ENCODE data around the gene LRRTM2.

Gene LRRTM2

DNA sequence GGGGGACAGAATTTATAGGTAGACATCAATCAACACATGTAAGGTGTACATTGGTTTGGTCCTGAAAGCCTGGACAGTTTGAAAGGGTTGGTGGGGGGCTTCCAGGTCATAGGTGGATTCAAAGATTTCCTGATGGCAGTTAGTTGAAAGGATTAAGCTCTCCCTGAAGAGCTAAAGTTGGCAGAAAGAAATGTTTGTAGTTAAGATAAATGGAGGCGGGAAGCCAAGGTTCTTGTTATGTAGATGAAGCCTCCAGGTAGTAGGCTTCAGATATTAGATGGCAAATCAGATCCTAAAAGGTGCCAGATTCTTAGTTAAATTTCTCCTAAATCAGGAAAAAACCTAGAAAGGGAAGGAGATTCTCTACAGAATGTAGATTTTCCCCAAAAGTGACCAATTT is 9.0 kb upstream of the LRRTM2 start:
- DNase-seq (ENCODE audit: low read depth): no peak
- TF ChIP-seq, protein P1, sequence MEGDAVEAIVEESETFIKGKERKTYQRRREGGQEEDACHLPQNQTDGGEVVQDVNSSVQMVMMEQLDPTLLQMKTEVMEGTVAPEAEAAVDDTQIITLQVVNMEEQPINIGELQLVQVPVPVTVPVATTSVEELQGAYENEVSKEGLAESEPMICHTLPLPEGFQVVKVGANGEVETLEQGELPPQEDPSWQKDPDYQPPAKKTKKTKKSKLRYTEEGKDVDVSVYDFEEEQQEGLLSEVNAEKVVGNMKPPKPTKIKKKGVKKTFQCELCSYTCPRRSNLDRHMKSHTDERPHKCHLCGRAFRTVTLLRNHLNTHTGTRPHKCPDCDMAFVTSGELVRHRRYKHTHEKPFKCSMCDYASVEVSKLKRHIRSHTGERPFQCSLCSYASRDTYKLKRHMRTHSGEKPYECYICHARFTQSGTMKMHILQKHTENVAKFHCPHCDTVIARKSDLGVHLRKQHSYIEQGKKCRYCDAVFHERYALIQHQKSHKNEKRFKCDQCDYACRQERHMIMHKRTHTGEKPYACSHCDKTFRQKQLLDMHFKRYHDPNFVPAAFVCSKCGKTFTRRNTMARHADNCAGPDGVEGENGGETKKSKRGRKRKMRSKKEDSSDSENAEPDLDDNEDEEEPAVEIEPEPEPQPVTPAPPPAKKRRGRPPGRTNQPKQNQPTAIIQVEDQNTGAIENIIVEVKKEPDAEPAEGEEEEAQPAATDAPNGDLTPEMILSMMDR (IDR thresholded peaks at IDR 0.05; ENCODE audit: insufficient read depth, low read depth, low read length, missing control alignments): no peak
- H3K4me3 ChIP-seq (ENCODE audit: low read depth, low read length): no peak overlapping the region

DNA sequence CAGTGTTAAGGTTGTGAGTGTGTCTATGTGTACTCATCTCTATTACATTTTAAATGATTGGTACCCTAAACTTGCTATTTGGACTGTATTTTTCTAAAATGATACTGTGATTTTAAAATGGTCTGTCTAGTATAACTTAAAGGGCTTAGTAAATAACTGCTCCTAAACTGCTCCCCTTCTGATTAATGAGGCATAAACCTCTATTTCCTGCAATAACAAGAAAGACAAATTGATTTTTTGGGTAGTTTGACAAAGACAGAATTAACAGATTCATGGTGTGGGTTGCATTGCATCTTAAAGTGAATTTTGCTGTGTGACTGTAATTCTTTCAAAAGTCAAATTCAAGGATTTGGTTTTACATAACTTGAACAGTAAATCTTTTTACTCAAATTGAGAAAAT is 8.1 kb upstream of the LRRTM2 start:
- TF ChIP-seq, protein P1 (IDR thresholded peaks at IDR 0.05; ENCODE audit: insufficient read depth, low read depth, low read length, missing control alignments): no peak
- H3K4me3 ChIP-seq (ENCODE audit: low read depth, low read length): no peak overlapping the region
- no peak for DNase-seq (ENCODE audit: low read depth)

DNA sequence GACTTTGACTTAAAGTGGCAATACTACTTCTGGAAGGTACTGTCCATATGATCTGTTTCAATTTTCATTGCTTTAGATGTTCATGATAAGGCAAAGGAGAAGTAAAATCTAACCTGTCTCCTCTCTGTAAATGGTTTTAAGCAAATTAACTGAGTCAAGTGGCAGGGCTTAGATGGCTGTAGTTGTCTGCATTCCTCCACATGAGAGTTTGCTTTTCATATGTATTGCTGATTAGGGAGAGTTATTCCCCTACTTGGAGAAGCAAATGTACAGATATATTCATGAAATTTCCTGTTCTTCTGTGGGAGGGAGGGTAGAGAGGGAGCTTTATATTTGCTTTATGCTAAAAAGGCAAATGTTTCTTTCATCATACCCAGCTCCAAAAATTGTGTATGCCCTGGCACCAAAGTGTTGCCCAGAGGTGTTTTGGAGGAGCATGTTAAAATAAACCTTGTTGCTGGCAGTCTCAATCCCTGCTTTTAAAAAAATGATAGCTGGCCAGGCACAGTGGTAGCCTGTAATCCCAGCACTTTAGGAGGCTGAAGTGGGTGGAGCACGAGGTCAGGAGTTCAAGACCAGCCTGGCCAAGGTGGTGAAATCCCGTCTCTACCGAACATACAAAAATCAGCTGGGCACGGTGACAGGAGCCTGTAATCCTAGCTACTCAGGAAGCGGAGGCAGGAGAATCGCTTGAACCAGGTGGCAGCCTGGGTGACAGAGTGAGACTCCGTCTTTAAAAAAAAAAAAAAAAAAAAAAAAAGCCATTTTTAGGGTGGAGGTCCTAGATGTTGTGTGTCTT is 3.5 kb upstream of the LRRTM2 start:
- TF ChIP-seq, protein P1 (IDR thresholded peaks at IDR 0.05; ENCODE audit: insufficient read depth, low read depth, low read length, missing control alignments): no peak
- no peak overlapping the region for H3K4me3 ChIP-seq (ENCODE audit: low read depth, low read length)
- no peak for DNase-seq (ENCODE audit: low read depth)

DNA sequence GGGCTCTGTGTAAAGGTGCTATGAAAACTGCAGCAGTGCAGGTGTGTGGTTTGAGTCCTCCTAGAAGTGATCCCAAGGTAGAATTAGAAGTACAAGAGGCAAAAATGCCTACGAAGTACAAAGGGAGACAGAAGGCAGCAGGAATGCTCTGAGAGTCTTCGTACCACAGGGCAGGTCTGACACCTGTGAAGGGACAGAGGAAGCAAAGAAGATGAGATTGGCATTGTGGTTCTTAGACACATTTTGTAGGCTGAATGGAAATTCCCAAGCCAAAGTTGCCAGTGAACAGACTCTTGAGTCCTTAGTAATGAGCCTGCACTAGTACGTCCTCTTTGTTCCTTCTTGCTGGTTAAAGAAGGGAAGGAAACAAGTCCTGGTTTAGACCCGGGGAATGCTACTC is 1.7 kb upstream of the LRRTM2 start:
- no peak overlapping the region for H3K4me3 ChIP-seq (ENCODE audit: low read depth, low read length)
- TF ChIP-seq, protein P1 (IDR thresholded peaks at IDR 0.05; ENCODE audit: insufficient read depth, low read depth, low read length, missing control alignments): no peak
- no peak for DNase-seq (ENCODE audit: low read depth)

DNA sequence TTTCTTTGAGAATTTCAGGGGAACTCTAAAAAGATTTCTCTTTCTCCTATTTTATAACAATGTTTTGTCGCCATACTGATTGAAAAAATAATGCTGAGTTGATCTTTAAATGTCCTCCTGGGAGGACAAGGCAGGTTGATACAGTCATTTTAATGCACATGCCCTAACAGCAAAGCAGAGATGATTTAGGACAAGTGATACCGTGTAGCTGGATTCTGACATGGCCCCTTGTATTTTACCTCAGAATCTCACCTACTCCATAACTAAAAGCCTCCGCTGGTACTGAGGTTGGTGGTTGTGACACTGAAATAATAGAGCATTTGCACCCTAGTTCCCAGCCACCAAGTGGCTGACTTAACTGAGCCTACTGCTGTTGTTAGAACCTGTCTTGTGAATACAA is 811 bp upstream of the LRRTM2 start:
- TF ChIP-seq, protein P1 (IDR thresholded peaks at IDR 0.05; ENCODE audit: insufficient read depth, low read depth, low read length, missing control alignments): no peak
- no peak for DNase-seq (ENCODE audit: low read depth)
- H3K4me3 ChIP-seq (ENCODE audit: low read depth, low read length): no peak overlapping the region

DNA sequence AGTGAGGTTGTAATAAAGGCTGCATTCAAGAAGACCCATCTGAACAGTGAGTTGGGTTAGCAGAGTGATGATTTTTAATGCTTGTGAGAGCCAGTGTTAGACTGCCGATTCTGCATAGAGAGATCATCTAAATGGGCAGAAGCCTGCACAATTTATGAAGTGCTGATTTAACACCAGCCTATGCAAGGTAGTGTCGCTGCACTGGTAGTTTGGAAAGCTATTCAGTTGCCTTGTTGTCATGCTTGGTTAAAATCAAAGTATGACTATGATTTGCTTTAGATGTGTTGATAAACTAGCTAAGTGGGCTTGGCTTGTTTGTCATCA is 379 bp upstream of the LRRTM2 start:
- no peak overlapping the region for H3K4me3 ChIP-seq (ENCODE audit: low read depth, low read length)
- TF ChIP-seq, protein P1 (IDR thresholded peaks at IDR 0.05; ENCODE audit: insufficient read depth, low read depth, low read length, missing control alignments): no peak
- no peak for DNase-seq (ENCODE audit: low read depth)

DNA sequence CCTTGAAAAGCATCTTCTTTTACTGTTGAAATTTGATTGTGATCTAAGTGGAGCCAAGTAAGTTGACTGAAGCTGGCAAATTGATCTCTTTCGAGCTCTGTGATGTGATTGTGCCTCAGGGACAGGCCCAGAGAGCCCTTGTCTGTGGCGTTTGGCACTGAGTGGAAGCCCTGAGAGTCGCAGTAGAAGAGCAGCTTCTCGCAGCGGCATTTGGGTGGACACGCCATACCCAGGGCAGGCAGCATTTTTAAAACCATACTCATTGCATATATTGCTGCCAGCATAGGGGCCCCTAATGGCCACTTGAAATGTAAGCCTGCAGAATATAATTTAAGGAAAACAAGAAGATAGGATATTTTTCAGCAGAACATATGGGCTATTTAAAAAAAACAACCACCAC is 894 bp downstream of the LRRTM2 start:
- H3K4me3 ChIP-seq (ENCODE audit: low read depth, low read length): no peak overlapping the region
- DNase-seq (ENCODE audit: low read depth): no peak
- TF ChIP-seq, protein P1 (IDR thresholded peaks at IDR 0.05; ENCODE audit: insufficient read depth, low read depth, low read length, missing control alignments): no peak
